ENCODE measurements around the gene NHSL1. TPM values are rescaled to one million over a fixed set of nuclear protein-coding genes. Genes with fewer than 3 reads are reported as not detected.

The NHSL1 gene
- polyA plus RNA-seq, 3 donors = 0.06 to 2.8 (median 0.51) TPM

DNA sequence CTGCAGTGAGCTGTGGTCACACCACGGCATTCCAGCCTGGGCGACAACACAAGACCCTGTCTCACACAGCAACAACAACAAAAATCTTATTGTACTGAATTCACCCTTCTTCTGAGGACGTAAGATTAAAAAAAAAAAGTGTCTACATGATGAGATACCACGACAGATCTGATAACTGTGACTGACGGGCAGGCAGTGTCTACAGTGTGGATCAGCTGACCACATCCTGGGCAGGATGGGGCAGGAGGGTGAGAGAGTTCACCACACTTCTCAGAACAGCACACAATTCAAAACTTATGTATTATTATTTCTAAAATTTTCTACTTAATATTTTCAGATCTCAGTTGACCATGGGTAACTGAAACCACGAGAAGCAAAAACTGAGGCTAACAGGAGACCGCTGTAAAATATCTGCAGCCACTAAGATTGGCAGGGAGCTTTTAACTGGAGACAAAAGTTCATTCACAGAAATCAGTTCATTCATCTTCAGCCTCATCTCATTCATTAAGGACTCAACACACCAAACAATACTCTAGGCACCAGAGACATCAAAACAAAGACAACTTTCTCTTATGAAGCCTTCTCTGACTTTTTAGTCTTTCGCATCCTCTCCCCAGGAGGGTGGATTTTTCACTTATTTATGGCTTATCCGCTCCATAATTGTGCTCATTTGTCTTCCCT is 15.7 kb upstream of the NHSL1 start:
- H3K27me3 Mint-ChIP-seq (ENCODE audit: low read depth in 3 of 3) = peaks cover 0 to 9% (median 0%) of the 10 kb centered on the region in 3 donors
- no peak overlapping the region for H3K4me2 ChIP-seq (replicated peaks; ENCODE audit: extremely low read depth, low read length, poor library complexity, severe bottlenecking)
- H3K9me3 Mint-ChIP-seq = peaks cover 0 to 3% (median 0%) of the 10 kb centered on the region in 7 donors
- no peaks in the 10 kb centered on the region for H3K36me3 Mint-ChIP-seq
- no peaks in the 10 kb centered on the region for H3K27me3 ChIP-seq (ENCODE audit: control insufficient read depth in 2 of 2, insufficient read depth in 2 of 2, low read length in 2 of 2)
- H3K9ac ChIP-seq (ENCODE audit: insufficient read depth, low read length, poor library complexity, severe bottlenecking) = no peak overlapping the region
- H3K27ac ChIP-seq (ENCODE audit: low read depth in 1 of 2, low read length in 2 of 2) = no peak overlapping the region
- H3K79me2 ChIP-seq (ENCODE audit: insufficient read depth, low read length) = no peaks in the 10 kb centered on the region
- no peak overlapping the region for H2AFZ ChIP-seq (ENCODE audit: insufficient read depth, low read depth, low read length, poor library complexity, severe bottlenecking)
- H3K4me1 Mint-ChIP-seq = peaks cover 3% of the 10 kb centered on the region
- H3K36me3 ChIP-seq (replicated peaks in 1 of 2; ENCODE audit: control insufficient read depth in 1 of 2, insufficient read depth in 2 of 2, low read length in 2 of 2) = no peaks in the 10 kb centered on the region
- no peak overlapping the region for H3K4me3 ChIP-seq (replicated peaks in 1 of 3; ENCODE audit: low read depth in 2 of 3, low read length in 3 of 3)
- no peak for TF ChIP-seq CTCF (IDR thresholded peaks at IDR 0.05)
- no peaks in the 10 kb centered on the region for H3K9me3 ChIP-seq (replicated peaks in 1 of 2; ENCODE audit: control insufficient read depth in 1 of 2, insufficient read depth in 1 of 2, low read length in 2 of 2)
- no peak for DNase-seq
- H3K27ac Mint-ChIP-seq = no peak overlapping the region
- H4K20me1 ChIP-seq (ENCODE audit: insufficient read depth, low read length) = no peaks in the 10 kb centered on the region
- no peak overlapping the region for H3K4me3 Mint-ChIP-seq
- intact Hi-C loops (cut with micrococcal nuclease) = loop anchor here (5.0 kb wide), 3 partner anchors 83 to 398 kb away; no protein-coding TSS in a partner anchor
- 100% methylated on average over 2 of the region's 9 CpGs for WGBS (ENCODE audit: insufficient coverage)
- no peaks in the 10 kb centered on the region for H3K4me1 ChIP-seq (ENCODE audit: control insufficient read depth in 1 of 2, insufficient read depth in 2 of 2, low read length in 2 of 2)

DNA sequence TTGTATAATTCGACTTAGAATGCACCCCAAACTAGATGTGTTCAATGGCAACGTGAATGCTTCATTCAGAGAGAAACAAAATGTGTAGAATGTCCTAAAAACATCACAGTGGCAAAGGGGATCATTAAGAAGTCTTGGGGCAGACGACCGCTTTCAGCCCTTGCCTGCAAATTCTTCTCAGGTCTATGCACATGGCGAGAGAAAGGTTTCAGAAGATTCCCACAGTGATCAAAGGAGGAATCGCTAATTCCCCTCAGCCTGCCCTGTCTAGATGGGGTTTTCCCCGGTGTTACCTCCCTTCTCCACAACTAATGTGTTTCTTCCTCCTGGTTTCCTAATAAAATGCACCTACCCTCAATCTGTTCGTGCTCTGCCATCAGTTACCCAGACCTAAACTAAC is 13.3 kb upstream of the NHSL1 start:
- H3K4me1 Mint-ChIP-seq = peaks cover 4% of the 10 kb centered on the region
- H3K27ac ChIP-seq (ENCODE audit: low read depth in 1 of 2, low read length in 2 of 2) = no peak overlapping the region

More for the DNA sequence above, 13.3 kb upstream of the NHSL1 start:
- H3K36me3 ChIP-seq (replicated peaks in 1 of 2; ENCODE audit: control insufficient read depth in 1 of 2, insufficient read depth in 2 of 2, low read length in 2 of 2) = no peaks in the 10 kb centered on the region
- DNase-seq = no peak
- intact Hi-C loops (cut with micrococcal nuclease) = no loop called here
- Mint-ChIP-seq H3K27ac (no peak overlapping the region), H3K4me3 (no peak overlapping the region), H3K27me3 (ENCODE audit: low read depth in 3 of 3) (peaks cover 0 to 4% (median 0%) of the 10 kb centered on the region in 3 donors), H3K36me3 (no peaks in the 10 kb centered on the region), H3K9me3 (peaks cover 0 to under 1% (median 0%) of the 10 kb centered on the region in 7 donors)
- H2AFZ ChIP-seq (ENCODE audit: insufficient read depth, low read depth, low read length, poor library complexity, severe bottlenecking) = no peak overlapping the region
- H3K9me3 ChIP-seq (replicated peaks in 1 of 2; ENCODE audit: control insufficient read depth in 1 of 2, insufficient read depth in 1 of 2, low read length in 2 of 2) = no peaks in the 10 kb centered on the region
- H3K4me3 ChIP-seq (replicated peaks in 1 of 3; ENCODE audit: low read depth in 2 of 3, low read length in 3 of 3) = no peak overlapping the region
- H3K4me2 ChIP-seq (replicated peaks; ENCODE audit: extremely low read depth, low read length, poor library complexity, severe bottlenecking) = no peak overlapping the region
- WGBS (ENCODE audit: insufficient coverage) = 88% methylated on average over 6 of the region's 8 CpGs
- no peaks in the 10 kb centered on the region for H4K20me1 ChIP-seq (ENCODE audit: insufficient read depth, low read length)
- H3K4me1 ChIP-seq (ENCODE audit: control insufficient read depth in 1 of 2, insufficient read depth in 2 of 2, low read length in 2 of 2) = peaks cover 0 to 5% of the 10 kb centered on the region in 2 donors
- H3K27me3 ChIP-seq (ENCODE audit: control insufficient read depth in 2 of 2, insufficient read depth in 2 of 2, low read length in 2 of 2) = no peaks in the 10 kb centered on the region
- H3K9ac ChIP-seq (ENCODE audit: insufficient read depth, low read length, poor library complexity, severe bottlenecking) = no peak overlapping the region
- no peak for TF ChIP-seq CTCF (IDR thresholded peaks at IDR 0.05)
- H3K79me2 ChIP-seq (ENCODE audit: insufficient read depth, low read length) = no peaks in the 10 kb centered on the region
